HG02973 (cell line): Measurements from ENCODE around the gene FUS.
"Not testable (repeated sequence)": the region's sequence is repeated elsewhere in the genome, so short reads cannot be mapped to it uniquely, and the experiment has no call there.

Experiments used
- ATAC-seq: cut with Tn5 transposase; IDR thresholded peaks from one replicate; pipeline ENCODE4 v1.9.1; 2021; ENCODE audit warnings: moderate library complexity; ENCODE audit not compliant: unreplicated experiment

FUS gene

GRCh38 chr16:31179747-31180459, at the start of gene FUS:
TSS of gene FUS (plus strand) at chr16:31180139. CDS start at chr16:31180215, 76 bp downstream.
- ATAC-seq, result peak; percentile 47

- no peak for ATAC-seq
Observed at GRCh38 chr16:31130336-31130891, 49.5 kb upstream of the FUS start.

GRCh38 chr16:31130899-31131298, 49.0 kb upstream of the FUS start:
- no peak for ATAC-seq

GRCh38 chr16:31131416-31131815, 48.5 kb upstream of the FUS start:
- no peak for ATAC-seq

- no peak for ATAC-seq
Observed at GRCh38 chr16:31131841-31132271, 48.1 kb upstream of the FUS start.

GRCh38 chr16:31132303-31132979, 47.5 kb upstream of the FUS start:
- no peak for ATAC-seq

GRCh38 chr16:31133046-31133501, 46.9 kb upstream of the FUS start:
- no peak for ATAC-seq

GRCh38 chr16:31134091-31134571, 45.8 kb upstream of the FUS start:
- no peak for ATAC-seq

GRCh38 chr16:31134625-31135534, 45.1 kb upstream of the FUS start:
- no peak for ATAC-seq

- no peak for ATAC-seq
Observed at GRCh38 chr16:31135535-31136286, 44.2 kb upstream of the FUS start, which contains the start of gene PRSS8. TSS of gene PRSS8 (minus strand) at chr16:31135727. CDS start at chr16:31135498, 229 bp downstream.

GRCh38 chr16:31136287-31136662, 43.7 kb upstream of the FUS start:
- no peak for ATAC-seq

GRCh38 chr16:31136822-31137499, 43.0 kb upstream of the FUS start:
- ATAC-seq, result not testable (repeated sequence)

- ATAC-seq, result no peak
Observed at GRCh38 chr16:31138621-31139578, 41.0 kb upstream of the FUS start.

GRCh38 chr16:31141071-31141469, 38.9 kb upstream of the FUS start:
- not testable (repeated sequence) for ATAC-seq

GRCh38 chr16:31141489-31142108, 38.3 kb upstream of the FUS start:
- no peak for ATAC-seq

GRCh38 chr16:31142109-31143010, 37.6 kb upstream of the FUS start:
- peak; percentile 86 for ATAC-seq
